AG04449 (cell line): ENCODE measurements around the gene SEC24C.

Experiments
- CTCF ChIA-PET: fragments of 350-600 bp; formaldehyde crosslinking; extraction: SDS; loops from one replicate; lab custom pipeline; 2021; ENCODE audit warnings: antibody characterized with exemption; lab: Yijun Ruan, JAX
- POLR2A ChIA-PET: fragments of 400-600, 350-600 bp; formaldehyde crosslinking; extraction: SDS; loops from one replicate; lab custom pipeline; 2020; ENCODE audit warnings: antibody characterized with exemption, inconsistent platforms; lab: Yijun Ruan, JAX
- DNase-seq: peaks from one replicate; pipeline ENCODE4 v3.0.0-alpha.2; 2010; ENCODE audit warnings: low read depth, low spot score
- H3K4me3 ChIP-seq: 2 replicates; pipeline ENCODE4 v1.5.1; 2011; ENCODE audit warnings: low read depth, mild to moderate bottlenecking, control low read depth, low read length
- TF ChIP-seq, protein P1 (sequence below): IDR thresholded peaks from one replicate; pipeline ENCODE4 v1.5.1; 2011; ENCODE audit warnings: mild to moderate bottlenecking, moderate library complexity, low read length, control low read depth, inconsistent platforms; ENCODE audit not compliant: insufficient read depth; ENCODE audit errors: missing control alignments

The SEC24C gene

GRCh38 chr10:73807471-73807870 lies 63.3 kb downstream of the SEC24C start:
- POLR2A ChIA-PET, result no interaction called here
- CTCF ChIA-PET, result interaction anchor here (0.7 to 1.3 kb wide), 2 partner anchors 13 to 72 kb away, joined by 3 read pairs; no protein-coding TSS in a partner anchor
- H3K4me3 ChIP-seq, result no peak overlapping the region
- DNase-seq, result no peak
- TF ChIP-seq, protein P1, sequence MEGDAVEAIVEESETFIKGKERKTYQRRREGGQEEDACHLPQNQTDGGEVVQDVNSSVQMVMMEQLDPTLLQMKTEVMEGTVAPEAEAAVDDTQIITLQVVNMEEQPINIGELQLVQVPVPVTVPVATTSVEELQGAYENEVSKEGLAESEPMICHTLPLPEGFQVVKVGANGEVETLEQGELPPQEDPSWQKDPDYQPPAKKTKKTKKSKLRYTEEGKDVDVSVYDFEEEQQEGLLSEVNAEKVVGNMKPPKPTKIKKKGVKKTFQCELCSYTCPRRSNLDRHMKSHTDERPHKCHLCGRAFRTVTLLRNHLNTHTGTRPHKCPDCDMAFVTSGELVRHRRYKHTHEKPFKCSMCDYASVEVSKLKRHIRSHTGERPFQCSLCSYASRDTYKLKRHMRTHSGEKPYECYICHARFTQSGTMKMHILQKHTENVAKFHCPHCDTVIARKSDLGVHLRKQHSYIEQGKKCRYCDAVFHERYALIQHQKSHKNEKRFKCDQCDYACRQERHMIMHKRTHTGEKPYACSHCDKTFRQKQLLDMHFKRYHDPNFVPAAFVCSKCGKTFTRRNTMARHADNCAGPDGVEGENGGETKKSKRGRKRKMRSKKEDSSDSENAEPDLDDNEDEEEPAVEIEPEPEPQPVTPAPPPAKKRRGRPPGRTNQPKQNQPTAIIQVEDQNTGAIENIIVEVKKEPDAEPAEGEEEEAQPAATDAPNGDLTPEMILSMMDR, result no peak

GRCh38 chr10:73808021-73808815 lies 64.0 kb downstream of the SEC24C start:
- ChIA-PET CTCF (interaction anchor here (0.6 to 1.2 kb wide), 3 partner anchors 41 to 297 kb away, joined by 4 read pairs; no protein-coding TSS in a partner anchor), POLR2A (no interaction called here)
- DNase-seq, result no peak
- H3K4me3 ChIP-seq, result no peak overlapping the region
- TF ChIP-seq, protein P1, result no peak

GRCh38 chr10:73809061-73809818 lies 65.1 kb downstream of the SEC24C start:
- DNase-seq, result no peak
- CTCF ChIA-PET, result interaction anchor here (0.6 to 1.7 kb wide), 5 partner anchors 40 to 296 kb away, joined by 4 to 5 read pairs (median 4); no protein-coding TSS in a partner anchor
- no peak overlapping the region for H3K4me3 ChIP-seq
- TF ChIP-seq, protein P1, result no peak
- POLR2A ChIA-PET, result no interaction called here

- peak overlapping the region; percentile 75 for H3K4me3 ChIP-seq
- TF ChIP-seq, protein P1, result no peak
- POLR2A ChIA-PET, result interaction anchor here (0.7 to 1.2 kb wide), 2 partner anchors 25 to 45 kb away, joined by 4 to 6 read pairs; partner anchors contain the start of gene ZSWIM8
- DNase-seq, result no peak
- CTCF ChIA-PET, result interaction anchor here (0.8 to 1.7 kb wide), 4 partner anchors 24 to 62 kb away, joined by 3 to 4 read pairs (median 4); no protein-coding TSS in a partner anchor
These were observed 66.2 kb downstream of the SEC24C start for GRCh38 chr10:73810358-73810734.

- ChIA-PET POLR2A (interaction anchor here (1.2 kb wide), 1 partner anchor 25 kb away, joined by 6 read pairs; the partner anchor contains the start of gene ZSWIM8), CTCF (interaction anchor here (0.8 to 1.7 kb wide), 4 partner anchors 24 to 61 kb away, joined by 3 to 4 read pairs (median 4); no protein-coding TSS in a partner anchor)
- DNase-seq, result no peak
- peak overlapping the region; percentile 75 for H3K4me3 ChIP-seq
- TF ChIP-seq, protein P1, result no peak
These were observed 66.7 kb downstream of the SEC24C start for GRCh38 chr10:73810735-73811465.
